Upper lobe of left lung (tissue), 4 donors: ENCODE data around the gene BCL2L14.

Experiments
- CTCF ChIP-seq, 6 experiments: fragments of 450-650 bp in 4 of 6; fragments of 200-600 bp in 2 of 6; sonication (generic) in 2 of 6; IDR thresholded peaks; one replicate each; pipeline ENCODE4 v1.5.1; 2016 to 2019; ENCODE audit warnings: antibody characterized with exemption in 6 of 6
- EP300 ChIP-seq, 4 donors: sonication (generic); formaldehyde crosslinking; IDR thresholded peaks; one replicate each; pipeline ENCODE4 v1.5.1; 2017; ENCODE audit warnings: antibody characterized with exemption in 4 of 4, control low read depth in 2 of 4
- POLR2A ChIP-seq, 4 donors: fragments of 450-650 bp; IDR thresholded peaks; one replicate each; pipeline ENCODE4 v1.5.1; 2016 to 2017; ENCODE audit warnings: antibody characterized with exemption in 4 of 4, mild to moderate bottlenecking in 2 of 4
- POLR2AphosphoS5 ChIP-seq, 2 donors: sonication (generic); formaldehyde crosslinking; IDR thresholded peaks; one replicate each; pipeline ENCODE4 v1.5.1; 2017; ENCODE audit warnings: antibody characterized with exemption in 2 of 2

DNA sequence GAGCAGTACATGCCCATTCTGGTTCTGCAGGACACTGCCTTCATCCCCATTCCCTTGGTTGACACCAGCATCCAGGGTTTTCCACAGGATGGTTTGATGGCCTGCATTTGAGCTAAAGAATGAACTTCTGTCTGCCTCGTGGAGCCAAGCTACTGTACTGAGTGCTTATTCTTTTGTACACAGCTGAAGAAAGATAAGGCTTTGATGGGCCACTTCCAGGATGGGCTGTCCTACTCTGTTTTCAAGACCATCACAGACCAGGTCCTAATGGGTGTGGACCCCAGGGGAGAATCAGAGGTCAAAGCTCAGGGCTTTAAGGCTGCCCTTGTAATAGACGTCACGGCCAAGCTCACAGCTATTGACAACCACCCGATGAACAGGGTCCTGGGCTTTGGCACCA, 23.7 kb downstream of the BCL2L14 start:
- TF ChIP-seq CTCF (IDR thresholded peaks at IDR 0.05) (no peak), POLR2A (IDR thresholded peaks at IDR 0.05) (no peak), EP300 (IDR thresholded peaks at IDR 0.05) (no peak), POLR2AphosphoS5 (IDR thresholded peaks at IDR 0.05) (no peak)
